ENCODE measurements around the gene TDRD10.
"Not testable (repeated sequence)": the region's sequence is repeated elsewhere in the genome, so short reads cannot be mapped to it uniquely, and the experiment has no call there.

The TDRD10 gene

GRCh38 chr1:154520333-154520732 is 18.3 kb downstream of the TDRD10 start:
- no peak for DNase-seq

GRCh38 chr1:154521695-154522094 is 19.7 kb downstream of the TDRD10 start:
- DNase-seq, result no peak

- no peak for DNase-seq
Observed at GRCh38 chr1:154524881-154525280, 22.9 kb downstream of the TDRD10 start.

GRCh38 chr1:154527192-154527591 is 25.2 kb downstream of the TDRD10 start:
- no peak for DNase-seq

- DNase-seq, result no peak
Observed at GRCh38 chr1:154529308-154529707, 27.3 kb downstream of the TDRD10 start.

GRCh38 chr1:154531950-154532349 is 29.9 kb downstream of the TDRD10 start:
- not testable (repeated sequence) for DNase-seq

GRCh38 chr1:154533952-154534844 is 32.2 kb downstream of the TDRD10 start:
- peak; percentile 56 for DNase-seq

GRCh38 chr1:154536570-154536969 is 34.6 kb downstream of the TDRD10 start:
- DNase-seq, result no peak

- no peak for DNase-seq
Observed at GRCh38 chr1:154539486-154540483, 37.8 kb downstream of the TDRD10 start.

- DNase-seq, result no peak
Observed at GRCh38 chr1:154541231-154541630, 39.2 kb downstream of the TDRD10 start.

GRCh38 chr1:154546264-154547063 is 44.4 kb downstream of the TDRD10 start:
- DNase-seq, result peak; percentile 60

GRCh38 chr1:154547105-154547732 is 45.2 kb downstream of the TDRD10 start:
- no peak for DNase-seq

GRCh38 chr1:154548028-154548427 is 46.0 kb downstream of the TDRD10 start:
- no peak for DNase-seq

GRCh38 chr1:154549202-154549770 is 47.3 kb downstream of the TDRD10 start:
- DNase-seq, result no peak

GRCh38 chr1:154550070-154550469 is 48.1 kb downstream of the TDRD10 start:
- DNase-seq, result no peak

GRCh38 chr1:154550657-154551056 is 48.6 kb downstream of the TDRD10 start:
- no peak for DNase-seq

GRCh38 chr1:154551474-154551873 is 49.5 kb downstream of the TDRD10 start:
- DNase-seq, result no peak

- DNase-seq, result no peak
Observed at GRCh38 chr1:154552036-154552435, 50.0 kb downstream of the TDRD10 start.

- no peak for DNase-seq
Observed at GRCh38 chr1:154553056-154554030, 51.3 kb downstream of the TDRD10 start.

GRCh38 chr1:154556422-154556821 is 54.4 kb downstream of the TDRD10 start:
- DNase-seq, result no peak
